ENCODE results near the gene COX19.

COX19 gene

GRCh38 chr7:990933-991728, 15.8 kb upstream of the COX19 start:
- DNase-seq = no peak

GRCh38 chr7:990352-990932, 15.1 kb upstream of the COX19 start:
- DNase-seq = no peak

GRCh38 chr7:988963-989529, 13.7 kb upstream of the COX19 start:
- no peak for DNase-seq

- no peak for DNase-seq
Observed at GRCh38 chr7:988426-988911, 13.1 kb upstream of the COX19 start.

GRCh38 chr7:987909-988308, 12.6 kb upstream of the COX19 start:
- no peak for DNase-seq

- DNase-seq = no peak
Observed at GRCh38 chr7:986766-987751, 11.7 kb upstream of the COX19 start.

- no peak for DNase-seq
Observed at GRCh38 chr7:985915-986741, 10.8 kb upstream of the COX19 start.

GRCh38 chr7:985127-985416, 9.7 kb upstream of the COX19 start:
- no peak for DNase-seq

GRCh38 chr7:984361-985126, 9.2 kb upstream of the COX19 start:
- DNase-seq = no peak

- no peak for DNase-seq
Observed at GRCh38 chr7:983616-984071, 8.3 kb upstream of the COX19 start.

- no peak for DNase-seq
Observed at GRCh38 chr7:983004-983615, 7.8 kb upstream of the COX19 start, which contains the start of gene CYP2W1. Gene CYP2W1, plus strand, starts transcription at chr7:983181. Its CDS starts 31 bp downstream, at chr7:983212.

GRCh38 chr7:982511-983003, 7.2 kb upstream of the COX19 start:
- no peak for DNase-seq

GRCh38 chr7:981793-982510, 6.6 kb upstream of the COX19 start:
- DNase-seq = no peak

GRCh38 chr7:979886-980571, 4.7 kb upstream of the COX19 start:
- DNase-seq = no peak

GRCh38 chr7:979151-979550, 3.8 kb upstream of the COX19 start:
- no peak for DNase-seq

GRCh38 chr7:978416-979091, 3.2 kb upstream of the COX19 start:
- no peak for DNase-seq

- no peak for DNase-seq
Observed at GRCh38 chr7:978049-978346, 2.6 kb upstream of the COX19 start.

- no peak for DNase-seq
Observed at GRCh38 chr7:977326-978048, 2.1 kb upstream of the COX19 start.
